GM21423 (cell line): Measurements from ENCODE around the gene FAM234A.
"Not testable (repeated sequence)": the region's sequence is repeated elsewhere in the genome, so short reads cannot be mapped to it uniquely, and the experiment has no call there.

Source experiments
- ATAC-seq: cut with Tn5 transposase; IDR thresholded peaks from one replicate; pipeline ENCODE4 v1.9.1; 2021; ENCODE audit warnings: mild to moderate bottlenecking, moderate library complexity; ENCODE audit not compliant: unreplicated experiment

The FAM234A gene

GRCh38 chr16:234468-235305, at the start of gene FAM234A:
FAM234A (plus strand) TSS chr16:234821; CDS start chr16:254414, 19,593 bp downstream.
- peak; percentile 82 for ATAC-seq

- no peak for ATAC-seq
Observed at GRCh38 chr16:185213-185612, 49.4 kb upstream of the FAM234A start.

- no peak for ATAC-seq
Observed at GRCh38 chr16:185691-186090, 48.9 kb upstream of the FAM234A start.

GRCh38 chr16:187330-187729, 47.3 kb upstream of the FAM234A start:
- no peak for ATAC-seq

- ATAC-seq = no peak
Observed at GRCh38 chr16:188674-189073, 45.9 kb upstream of the FAM234A start.

- ATAC-seq = no peak
Observed at GRCh38 chr16:189604-190186, 44.9 kb upstream of the FAM234A start.

GRCh38 chr16:191831-192230, 42.8 kb upstream of the FAM234A start:
- ATAC-seq = no peak

GRCh38 chr16:192686-193085, 41.9 kb upstream of the FAM234A start:
- ATAC-seq = no peak

GRCh38 chr16:193441-193840, 41.2 kb upstream of the FAM234A start:
- no peak for ATAC-seq

- no peak for ATAC-seq
Observed at GRCh38 chr16:194516-194915, 40.1 kb upstream of the FAM234A start.

- no peak for ATAC-seq
Observed at GRCh38 chr16:200388-200787, 34.2 kb upstream of the FAM234A start.

GRCh38 chr16:203246-203645, 31.4 kb upstream of the FAM234A start:
- no peak for ATAC-seq

GRCh38 chr16:204046-204445, 30.6 kb upstream of the FAM234A start:
- not testable (repeated sequence) for ATAC-seq

GRCh38 chr16:209359-209758, 25.3 kb upstream of the FAM234A start:
- ATAC-seq = not testable (repeated sequence)

- ATAC-seq = not testable (repeated sequence)
Observed at GRCh38 chr16:211631-212180, 22.9 kb upstream of the FAM234A start.

GRCh38 chr16:212999-213398, 21.6 kb upstream of the FAM234A start:
- ATAC-seq = no peak

- no peak for ATAC-seq
Observed at GRCh38 chr16:220021-220420, 14.6 kb upstream of the FAM234A start.

- ATAC-seq = peak; percentile 4
Observed at GRCh38 chr16:228151-228851, 6.3 kb upstream of the FAM234A start.

GRCh38 chr16:228852-229730, 5.5 kb upstream of the FAM234A start, which contains the start of gene LUC7L:
LUC7L (minus strand) TSS chr16:229449; CDS start chr16:229339, 110 bp downstream.
- peak; percentile 88 for ATAC-seq

GRCh38 chr16:229731-230281, 4.8 kb upstream of the FAM234A start:
- no peak for ATAC-seq
